K562 (cell line): ENCODE measurements around the gene STK11. TPM values are rescaled to one million over a fixed set of nuclear protein-coding genes. Genes with fewer than 3 reads are reported as not detected.

Experiments used
- ARID3B ChIP-seq: fragments of 250-450 bp; sonication (Bioruptor Pico); IDR thresholded peaks from 2 replicates; pipeline ENCODE4 v1.4.0; 2020; ENCODE audit warnings: borderline replicate concordance
- EGR1 ChIP-seq: fragments of 450-650 bp; conservative IDR thresholded peaks from 2 replicates; pipeline ENCODE4 v1.6.1; 2017; ENCODE audit warnings: mild to moderate bottlenecking
- EP400 ChIP-seq: fragments of 450-650 bp; IDR thresholded peaks from 2 replicates; pipeline ENCODE4 v1.6.1; 2017; ENCODE audit warnings: antibody characterized with exemption, mild to moderate bottlenecking, moderate library complexity
- EZH2 ChIP-seq: IDR thresholded peaks from 2 replicates; pipeline ENCODE4 v1.6.1; 2012; ENCODE audit warnings: low read depth, mild to moderate bottlenecking, inconsistent platforms, low read length, borderline replicate concordance
- HMG20B ChIP-seq: fragments of 250-450 bp; sonication (Bioruptor Pico); IDR thresholded peaks from 2 replicates; pipeline ENCODE4 v1.5.0; 2021; ENCODE audit warnings: mild to moderate bottlenecking
- HOXB6 ChIP-seq: fragments of 250-450 bp; sonication (Bioruptor Pico); IDR thresholded peaks from 2 replicates; pipeline ENCODE4 v1.5.1; 2022; ENCODE audit warnings: mild to moderate bottlenecking, borderline replicate concordance
- MCM5 ChIP-seq: fragments of 450-650 bp; IDR thresholded peaks from 2 replicates; pipeline ENCODE4 v1.6.1; 2016; ENCODE audit warnings: low read depth
- MXI1 ChIP-seq: IDR thresholded peaks from 2 replicates; pipeline ENCODE4 v1.6.1; 2011; ENCODE audit warnings: low read depth, mild to moderate bottlenecking, improper control_type of control experiment, low read length
- PATZ1 ChIP-seq: fragments of 250-450 bp; sonication (Bioruptor Pico); IDR thresholded peaks from 2 replicates; pipeline ENCODE4 v1.5.0; 2020; ENCODE audit warnings: mild to moderate bottlenecking, borderline replicate concordance
- RHOXF2B ChIP-seq: fragments of 250-450 bp; sonication (Bioruptor Pico); conservative IDR thresholded peaks from 2 replicates; pipeline ENCODE4 v1.5.1; 2021
- ZNF143 ChIP-seq: sonication (generic); formaldehyde crosslinking; IDR thresholded peaks from 2 replicates; pipeline ENCODE4 v1.9.0; 2022; ENCODE audit warnings: mild to moderate bottlenecking, missing genetic modification reagents
- polyA plus RNA-seq, 8 experiments: library from polyadenylated mRNA; depleted of rRNA in 4 of 8; stranded (reverse) in 5 of 8; unstranded in 3 of 8; fragments of >200 nt; fragmentation: Nextera tagmentation in 2 of 8; fragmentation: Illumina TruSeq in 1 of 8; extraction: Ambion mirVana in 2 of 8; extraction: Trizol in 1 of 8; gene quantifications; 2 replicates each; pipeline versions ENCODE4 v1.2.1 to v1.2.3, GENCODE V29; 2011 to 2014; ENCODE audit warnings: inconsistent platforms in 1 of 8, missing spikeins in 1 of 8
- total RNA-seq, 7 experiments: library from RNA; depleted of rRNA in 6 of 7; stranded (reverse); fragments of >200 nt in 6 of 7; fragmentation: Illumina TruSeq in 2 of 7; extraction: Trizol in 2 of 7; gene quantifications; 2 replicates each; pipeline versions ENCODE4 v1.2.1 to v1.2.3, GENCODE V29; 2011 to 2021; ENCODE audit warnings: low replicate concordance in 1 of 7
- TF ChIP-seq, protein P1 (sequence below): fragments of 450-650 bp; IDR thresholded peaks from 2 replicates; pipeline ENCODE4 v1.6.1; 2016; ENCODE audit warnings: mild to moderate bottlenecking, moderate library complexity

Gene STK11
- total and polyA plus RNA-seq, 9 of the 15 experiments (the other 6 are each of a cell fraction or from before 2014, with no cell fraction given), result 0.15 to 96.5 (median 31.7) TPM

GRCh38 chr19:1249298-1249989, 43.9 kb downstream of the STK11 start (continued):
- TF ChIP-seq ARID3B (CRISPR knock-in tag) (no peak), HOXB6 (CRISPR knock-in tag) (no peak), PATZ1 (no peak), HMG20B (no peak), EP400 (peak; percentile 34; the same call in 1 of the 2 replicates), RHOXF2B (CRISPR knock-in tag) (no peak), EGR1 (peak; percentile 36), ZNF143 (CRISPR knock-in tag) (no peak), EZH2 (no peak), MXI1 (no peak), MCM5 (no peak)
- TF ChIP-seq, protein P1, sequence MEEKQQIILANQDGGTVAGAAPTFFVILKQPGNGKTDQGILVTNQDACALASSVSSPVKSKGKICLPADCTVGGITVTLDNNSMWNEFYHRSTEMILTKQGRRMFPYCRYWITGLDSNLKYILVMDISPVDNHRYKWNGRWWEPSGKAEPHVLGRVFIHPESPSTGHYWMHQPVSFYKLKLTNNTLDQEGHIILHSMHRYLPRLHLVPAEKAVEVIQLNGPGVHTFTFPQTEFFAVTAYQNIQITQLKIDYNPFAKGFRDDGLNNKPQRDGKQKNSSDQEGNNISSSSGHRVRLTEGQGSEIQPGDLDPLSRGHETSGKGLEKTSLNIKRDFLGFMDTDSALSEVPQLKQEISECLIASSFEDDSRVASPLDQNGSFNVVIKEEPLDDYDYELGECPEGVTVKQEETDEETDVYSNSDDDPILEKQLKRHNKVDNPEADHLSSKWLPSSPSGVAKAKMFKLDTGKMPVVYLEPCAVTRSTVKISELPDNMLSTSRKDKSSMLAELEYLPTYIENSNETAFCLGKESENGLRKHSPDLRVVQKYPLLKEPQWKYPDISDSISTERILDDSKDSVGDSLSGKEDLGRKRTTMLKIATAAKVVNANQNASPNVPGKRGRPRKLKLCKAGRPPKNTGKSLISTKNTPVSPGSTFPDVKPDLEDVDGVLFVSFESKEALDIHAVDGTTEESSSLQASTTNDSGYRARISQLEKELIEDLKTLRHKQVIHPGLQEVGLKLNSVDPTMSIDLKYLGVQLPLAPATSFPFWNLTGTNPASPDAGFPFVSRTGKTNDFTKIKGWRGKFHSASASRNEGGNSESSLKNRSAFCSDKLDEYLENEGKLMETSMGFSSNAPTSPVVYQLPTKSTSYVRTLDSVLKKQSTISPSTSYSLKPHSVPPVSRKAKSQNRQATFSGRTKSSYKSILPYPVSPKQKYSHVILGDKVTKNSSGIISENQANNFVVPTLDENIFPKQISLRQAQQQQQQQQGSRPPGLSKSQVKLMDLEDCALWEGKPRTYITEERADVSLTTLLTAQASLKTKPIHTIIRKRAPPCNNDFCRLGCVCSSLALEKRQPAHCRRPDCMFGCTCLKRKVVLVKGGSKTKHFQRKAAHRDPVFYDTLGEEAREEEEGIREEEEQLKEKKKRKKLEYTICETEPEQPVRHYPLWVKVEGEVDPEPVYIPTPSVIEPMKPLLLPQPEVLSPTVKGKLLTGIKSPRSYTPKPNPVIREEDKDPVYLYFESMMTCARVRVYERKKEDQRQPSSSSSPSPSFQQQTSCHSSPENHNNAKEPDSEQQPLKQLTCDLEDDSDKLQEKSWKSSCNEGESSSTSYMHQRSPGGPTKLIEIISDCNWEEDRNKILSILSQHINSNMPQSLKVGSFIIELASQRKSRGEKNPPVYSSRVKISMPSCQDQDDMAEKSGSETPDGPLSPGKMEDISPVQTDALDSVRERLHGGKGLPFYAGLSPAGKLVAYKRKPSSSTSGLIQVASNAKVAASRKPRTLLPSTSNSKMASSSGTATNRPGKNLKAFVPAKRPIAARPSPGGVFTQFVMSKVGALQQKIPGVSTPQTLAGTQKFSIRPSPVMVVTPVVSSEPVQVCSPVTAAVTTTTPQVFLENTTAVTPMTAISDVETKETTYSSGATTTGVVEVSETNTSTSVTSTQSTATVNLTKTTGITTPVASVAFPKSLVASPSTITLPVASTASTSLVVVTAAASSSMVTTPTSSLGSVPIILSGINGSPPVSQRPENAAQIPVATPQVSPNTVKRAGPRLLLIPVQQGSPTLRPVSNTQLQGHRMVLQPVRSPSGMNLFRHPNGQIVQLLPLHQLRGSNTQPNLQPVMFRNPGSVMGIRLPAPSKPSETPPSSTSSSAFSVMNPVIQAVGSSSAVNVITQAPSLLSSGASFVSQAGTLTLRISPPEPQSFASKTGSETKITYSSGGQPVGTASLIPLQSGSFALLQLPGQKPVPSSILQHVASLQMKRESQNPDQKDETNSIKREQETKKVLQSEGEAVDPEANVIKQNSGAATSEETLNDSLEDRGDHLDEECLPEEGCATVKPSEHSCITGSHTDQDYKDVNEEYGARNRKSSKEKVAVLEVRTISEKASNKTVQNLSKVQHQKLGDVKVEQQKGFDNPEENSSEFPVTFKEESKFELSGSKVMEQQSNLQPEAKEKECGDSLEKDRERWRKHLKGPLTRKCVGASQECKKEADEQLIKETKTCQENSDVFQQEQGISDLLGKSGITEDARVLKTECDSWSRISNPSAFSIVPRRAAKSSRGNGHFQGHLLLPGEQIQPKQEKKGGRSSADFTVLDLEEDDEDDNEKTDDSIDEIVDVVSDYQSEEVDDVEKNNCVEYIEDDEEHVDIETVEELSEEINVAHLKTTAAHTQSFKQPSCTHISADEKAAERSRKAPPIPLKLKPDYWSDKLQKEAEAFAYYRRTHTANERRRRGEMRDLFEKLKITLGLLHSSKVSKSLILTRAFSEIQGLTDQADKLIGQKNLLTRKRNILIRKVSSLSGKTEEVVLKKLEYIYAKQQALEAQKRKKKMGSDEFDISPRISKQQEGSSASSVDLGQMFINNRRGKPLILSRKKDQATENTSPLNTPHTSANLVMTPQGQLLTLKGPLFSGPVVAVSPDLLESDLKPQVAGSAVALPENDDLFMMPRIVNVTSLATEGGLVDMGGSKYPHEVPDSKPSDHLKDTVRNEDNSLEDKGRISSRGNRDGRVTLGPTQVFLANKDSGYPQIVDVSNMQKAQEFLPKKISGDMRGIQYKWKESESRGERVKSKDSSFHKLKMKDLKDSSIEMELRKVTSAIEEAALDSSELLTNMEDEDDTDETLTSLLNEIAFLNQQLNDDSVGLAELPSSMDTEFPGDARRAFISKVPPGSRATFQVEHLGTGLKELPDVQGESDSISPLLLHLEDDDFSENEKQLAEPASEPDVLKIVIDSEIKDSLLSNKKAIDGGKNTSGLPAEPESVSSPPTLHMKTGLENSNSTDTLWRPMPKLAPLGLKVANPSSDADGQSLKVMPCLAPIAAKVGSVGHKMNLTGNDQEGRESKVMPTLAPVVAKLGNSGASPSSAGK, result peak; percentile 84
